ENCODE measurements around the gene ATP9A.

- no peak for TF ChIP-seq EP300 (IDR thresholded peaks at IDR 0.05; ENCODE audit: borderline replicate concordance in 1 of 2, low read depth in 1 of 2, low read length in 1 of 2)
- no peak for TF ChIP-seq SIN3A (IDR thresholded peaks at IDR 0.05; ENCODE audit: borderline replicate concordance, low read depth, low read length)
Measured at GRCh38 chr20:51715163-51715855, 52.9 kb downstream of the ATP9A start.
